ENCODE results near the gene GSTO2. TPM values are rescaled to one million over a fixed set of nuclear protein-coding genes. Genes with fewer than 3 reads are reported as not detected.

The GSTO2 gene
- total and polyA plus RNA-seq, 2 donors from 2014 or later = 22.3 to 56.7 TPM

DNA sequence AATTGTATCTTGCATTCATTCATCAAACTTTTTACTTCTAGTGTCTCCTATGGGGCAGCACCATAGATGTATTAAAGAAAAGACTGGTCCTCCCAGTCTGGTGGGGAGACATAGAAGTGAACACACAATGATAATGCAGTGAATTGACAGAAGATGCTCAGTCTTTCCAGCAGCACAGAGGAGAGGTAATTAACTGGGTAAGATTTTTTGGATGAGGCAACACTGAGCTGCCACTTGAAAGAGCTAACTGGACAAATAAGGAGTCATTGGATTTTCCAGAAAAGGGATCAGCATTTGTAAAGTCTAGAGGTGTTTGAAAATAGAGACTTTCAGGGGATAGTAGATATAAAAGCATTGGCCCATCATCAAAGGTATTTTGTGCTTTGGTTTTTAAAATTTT is 76.5 kb downstream of the GSTO2 start:
- H3K4me3 ChIP-seq (ENCODE audit: low read length in 3 of 3) = no peak overlapping the region
- intact Hi-C loops (cut with DNase I) = no loop called here
- FAIRE-seq (no peak), DNase-seq (no peak)
- TF ChIP-seq, protein P1, sequence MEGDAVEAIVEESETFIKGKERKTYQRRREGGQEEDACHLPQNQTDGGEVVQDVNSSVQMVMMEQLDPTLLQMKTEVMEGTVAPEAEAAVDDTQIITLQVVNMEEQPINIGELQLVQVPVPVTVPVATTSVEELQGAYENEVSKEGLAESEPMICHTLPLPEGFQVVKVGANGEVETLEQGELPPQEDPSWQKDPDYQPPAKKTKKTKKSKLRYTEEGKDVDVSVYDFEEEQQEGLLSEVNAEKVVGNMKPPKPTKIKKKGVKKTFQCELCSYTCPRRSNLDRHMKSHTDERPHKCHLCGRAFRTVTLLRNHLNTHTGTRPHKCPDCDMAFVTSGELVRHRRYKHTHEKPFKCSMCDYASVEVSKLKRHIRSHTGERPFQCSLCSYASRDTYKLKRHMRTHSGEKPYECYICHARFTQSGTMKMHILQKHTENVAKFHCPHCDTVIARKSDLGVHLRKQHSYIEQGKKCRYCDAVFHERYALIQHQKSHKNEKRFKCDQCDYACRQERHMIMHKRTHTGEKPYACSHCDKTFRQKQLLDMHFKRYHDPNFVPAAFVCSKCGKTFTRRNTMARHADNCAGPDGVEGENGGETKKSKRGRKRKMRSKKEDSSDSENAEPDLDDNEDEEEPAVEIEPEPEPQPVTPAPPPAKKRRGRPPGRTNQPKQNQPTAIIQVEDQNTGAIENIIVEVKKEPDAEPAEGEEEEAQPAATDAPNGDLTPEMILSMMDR (IDR thresholded peaks at IDR 0.05; ENCODE audit: borderline replicate concordance, extremely low read depth, insufficient read depth) = no peak
- no peaks in the 10 kb centered on the region for H3K36me3 ChIP-seq (ENCODE audit: control insufficient read depth in 2 of 3, insufficient read depth in 3 of 3, low read length in 3 of 3)
- no peaks in the 10 kb centered on the region for H3K27me3 ChIP-seq (ENCODE audit: control insufficient read depth, insufficient read depth, low read length)
- H3K4me1 ChIP-seq (ENCODE audit: control insufficient read depth in 2 of 3, insufficient read depth in 2 of 3, low read depth in 1 of 3, low read length in 3 of 3) = peaks cover 0 to 9% (median 0%) of the 10 kb centered on the region in 3 donors
- H3K9me3 ChIP-seq (ENCODE audit: control insufficient read depth in 2 of 3, insufficient read depth in 1 of 3, low read length in 3 of 3) = no peaks in the 10 kb centered on the region
- no peak overlapping the region for H3K9ac ChIP-seq (ENCODE audit: low read length in 3 of 3)
- H3K27ac ChIP-seq (ENCODE audit: low read depth in 2 of 2, low read length in 2 of 2) = no peak overlapping the region

DNA sequence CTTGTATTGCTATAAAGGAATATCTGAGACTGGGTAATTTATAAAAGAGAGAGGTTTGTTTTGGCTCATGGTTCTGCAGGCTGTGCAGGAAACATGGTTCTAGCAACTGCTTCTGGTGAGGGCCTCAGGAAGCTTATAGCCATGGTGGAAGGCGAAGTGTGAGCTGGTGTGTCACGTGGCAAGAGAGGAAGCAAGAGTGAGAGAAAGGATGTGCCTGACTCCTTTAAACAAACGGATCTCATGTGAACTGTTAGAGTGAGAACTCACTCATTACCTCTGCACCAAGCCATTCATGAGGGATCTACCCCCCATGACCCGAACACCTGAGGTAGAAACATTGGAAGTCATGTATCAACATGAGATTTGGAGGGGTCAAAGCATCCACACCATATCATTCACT is 77.0 kb downstream of the GSTO2 start:
- Histone ChIP-seq H3K9ac (ENCODE audit: low read length in 3 of 3) (no peak overlapping the region), H3K9me3 (ENCODE audit: control insufficient read depth in 2 of 3, insufficient read depth in 1 of 3, low read length in 3 of 3) (no peaks in the 10 kb centered on the region), H3K4me3 (ENCODE audit: low read length in 3 of 3) (no peak overlapping the region), H3K4me1 (ENCODE audit: control insufficient read depth in 2 of 3, insufficient read depth in 2 of 3, low read depth in 1 of 3, low read length in 3 of 3) (peaks cover 0 to 9% (median 0%) of the 10 kb centered on the region in 3 donors), H3K36me3 (ENCODE audit: control insufficient read depth in 2 of 3, insufficient read depth in 3 of 3, low read length in 3 of 3) (no peaks in the 10 kb centered on the region), H3K27ac (ENCODE audit: low read depth in 2 of 2, low read length in 2 of 2) (no peak overlapping the region), H3K27me3 (ENCODE audit: control insufficient read depth, insufficient read depth, low read length) (no peaks in the 10 kb centered on the region)
- intact Hi-C loops (cut with DNase I) = no loop called here
- TF ChIP-seq, protein P1 (IDR thresholded peaks at IDR 0.05; ENCODE audit: borderline replicate concordance, extremely low read depth, insufficient read depth) = no peak
- DNase-seq (no peak), FAIRE-seq (no peak)

DNA sequence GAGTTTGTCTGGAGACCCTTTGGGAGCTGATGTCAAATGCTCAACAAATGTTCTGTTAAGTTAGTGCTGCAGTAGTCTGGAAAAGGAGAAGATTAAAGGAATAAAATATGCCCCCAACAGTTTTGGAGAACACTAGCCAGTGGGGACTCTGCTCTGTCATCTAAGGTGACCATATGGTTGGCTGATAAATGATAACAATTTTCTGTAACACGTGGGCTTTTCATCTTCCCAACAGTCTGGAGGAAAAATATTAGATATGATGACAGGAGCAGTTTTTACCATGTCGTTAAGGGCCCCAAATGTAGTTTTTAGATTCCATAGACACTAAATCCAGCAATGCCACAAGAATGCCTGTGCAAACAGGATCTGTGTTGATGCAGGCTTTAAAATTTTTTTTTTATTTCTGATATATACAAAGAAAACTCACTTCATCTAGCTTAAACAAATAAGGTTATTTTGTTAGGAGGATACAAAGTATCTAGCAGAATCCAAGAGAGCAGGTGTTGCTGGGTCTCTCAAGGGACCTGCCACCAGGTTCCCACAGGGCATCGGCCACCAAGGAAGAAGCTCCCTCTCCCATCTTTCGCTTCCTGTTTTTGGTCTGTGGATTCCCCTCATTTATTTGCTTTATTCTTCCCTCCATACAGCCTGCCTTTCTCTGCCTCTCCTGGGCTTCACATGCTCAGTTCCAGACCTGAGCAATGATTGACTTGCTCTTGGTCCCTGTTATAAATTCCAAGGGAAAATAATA is 78.5 kb downstream of the GSTO2 start:
- no peaks in the 10 kb centered on the region for H3K9me3 ChIP-seq (ENCODE audit: control insufficient read depth in 2 of 3, insufficient read depth in 1 of 3, low read length in 3 of 3)
- intact Hi-C loops (cut with DNase I) = no loop called here
- no peak for FAIRE-seq
- no peak overlapping the region for H3K4me3 ChIP-seq (ENCODE audit: low read length in 3 of 3)
- H3K4me1 ChIP-seq (ENCODE audit: control insufficient read depth in 2 of 3, insufficient read depth in 2 of 3, low read depth in 1 of 3, low read length in 3 of 3) = peaks cover 0 to 9% (median 0%) of the 10 kb centered on the region in 3 donors
- TF ChIP-seq, protein P1 (IDR thresholded peaks at IDR 0.05; ENCODE audit: borderline replicate concordance, extremely low read depth, insufficient read depth) = no peak
- no peak for DNase-seq
- H3K9ac ChIP-seq (ENCODE audit: low read length in 3 of 3) = no peak overlapping the region
- no peak overlapping the region for H3K27ac ChIP-seq (ENCODE audit: low read depth in 2 of 2, low read length in 2 of 2)
- no peaks in the 10 kb centered on the region for H3K36me3 ChIP-seq (ENCODE audit: control insufficient read depth in 2 of 3, insufficient read depth in 3 of 3, low read length in 3 of 3)
- H3K27me3 ChIP-seq (ENCODE audit: control insufficient read depth, insufficient read depth, low read length) = no peaks in the 10 kb centered on the region

Measured in kidney (tissue), 14 donors.